ENCODE results near the gene PPIL1.
"Not testable (repeated sequence)": the region's sequence is repeated elsewhere in the genome, so short reads cannot be mapped to it uniquely, and the experiment has no call there.

Gene PPIL1

DNA sequence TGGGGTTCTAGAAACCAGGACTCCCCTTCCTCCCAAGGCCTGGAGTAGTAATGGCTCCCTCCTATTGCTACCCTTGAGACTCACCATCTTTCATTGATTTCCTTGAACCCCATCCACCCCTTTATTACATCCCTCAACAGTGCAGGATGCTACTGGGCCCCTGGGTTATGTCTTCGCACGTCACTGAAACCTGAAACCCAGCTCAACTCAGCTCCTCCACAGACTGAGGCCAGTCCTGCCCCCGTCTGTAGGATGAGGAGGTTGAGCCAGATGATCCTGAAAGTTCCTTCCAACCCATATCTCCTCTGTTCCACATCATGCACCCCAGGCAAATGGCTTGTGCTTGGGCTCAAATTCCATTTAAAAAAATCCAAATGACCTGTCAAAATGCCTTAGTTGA is 56.8 kb downstream of the PPIL1 start:
- TF ChIP-seq, protein P1, sequence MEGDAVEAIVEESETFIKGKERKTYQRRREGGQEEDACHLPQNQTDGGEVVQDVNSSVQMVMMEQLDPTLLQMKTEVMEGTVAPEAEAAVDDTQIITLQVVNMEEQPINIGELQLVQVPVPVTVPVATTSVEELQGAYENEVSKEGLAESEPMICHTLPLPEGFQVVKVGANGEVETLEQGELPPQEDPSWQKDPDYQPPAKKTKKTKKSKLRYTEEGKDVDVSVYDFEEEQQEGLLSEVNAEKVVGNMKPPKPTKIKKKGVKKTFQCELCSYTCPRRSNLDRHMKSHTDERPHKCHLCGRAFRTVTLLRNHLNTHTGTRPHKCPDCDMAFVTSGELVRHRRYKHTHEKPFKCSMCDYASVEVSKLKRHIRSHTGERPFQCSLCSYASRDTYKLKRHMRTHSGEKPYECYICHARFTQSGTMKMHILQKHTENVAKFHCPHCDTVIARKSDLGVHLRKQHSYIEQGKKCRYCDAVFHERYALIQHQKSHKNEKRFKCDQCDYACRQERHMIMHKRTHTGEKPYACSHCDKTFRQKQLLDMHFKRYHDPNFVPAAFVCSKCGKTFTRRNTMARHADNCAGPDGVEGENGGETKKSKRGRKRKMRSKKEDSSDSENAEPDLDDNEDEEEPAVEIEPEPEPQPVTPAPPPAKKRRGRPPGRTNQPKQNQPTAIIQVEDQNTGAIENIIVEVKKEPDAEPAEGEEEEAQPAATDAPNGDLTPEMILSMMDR (IDR thresholded peaks at IDR 0.05; ENCODE audit: low read depth, low read length): no peak
- DNase-seq (ENCODE audit: low read depth in 2 of 2): no peak
- no peak overlapping the region for H3K4me3 ChIP-seq (replicated peaks in 1 of 2; ENCODE audit: low read depth in 2 of 2, low read length in 2 of 2)

GRCh38 chr6:36817176-36817817 is 57.3 kb downstream of the PPIL1 start:
- DNase-seq (ENCODE audit: low read depth in 2 of 2): no peak
- H3K4me3 ChIP-seq (replicated peaks in 1 of 2; ENCODE audit: low read depth in 2 of 2, low read length in 2 of 2): no peak overlapping the region
- TF ChIP-seq, protein P1 (IDR thresholded peaks at IDR 0.05; ENCODE audit: low read depth, low read length): no peak

- H3K4me3 ChIP-seq (replicated peaks in 1 of 2; ENCODE audit: low read depth in 2 of 2, low read length in 2 of 2): no peak overlapping the region
- DNase-seq (ENCODE audit: low read depth in 2 of 2): no peak
- TF ChIP-seq, protein P1 (IDR thresholded peaks at IDR 0.05; ENCODE audit: low read depth, low read length): no peak
Observed at GRCh38 chr6:36815962-36816735, 58.5 kb downstream of the PPIL1 start.

DNA sequence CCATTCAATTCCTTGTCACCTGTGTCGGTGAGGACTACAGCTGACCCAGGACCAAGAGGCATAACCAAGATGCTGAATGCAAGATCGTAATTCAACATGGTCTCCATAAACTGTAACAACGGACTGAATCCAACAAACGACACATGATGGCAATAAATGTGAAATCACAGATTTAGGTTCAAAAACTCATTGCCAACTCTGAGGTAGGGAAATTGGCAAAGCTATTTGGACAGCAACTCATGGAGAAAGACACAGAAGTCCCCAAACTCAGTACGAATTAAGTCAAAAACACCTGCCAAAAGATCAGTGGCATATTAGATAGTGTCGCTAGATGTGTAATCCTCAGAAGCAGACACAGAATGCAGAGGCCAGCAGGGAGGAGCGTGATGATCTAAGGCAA is 60.4 kb downstream of the PPIL1 start:
- TF ChIP-seq, protein P1 (IDR thresholded peaks at IDR 0.05; ENCODE audit: low read depth, low read length): peak; percentile 14
- no peak for DNase-seq (ENCODE audit: low read depth in 2 of 2)

GRCh38 chr6:36813526-36813925 is 61.1 kb downstream of the PPIL1 start:
- TF ChIP-seq, protein P1 (IDR thresholded peaks at IDR 0.05; ENCODE audit: low read depth, low read length): no peak
- no peak for DNase-seq (ENCODE audit: low read depth in 2 of 2)
- no peak overlapping the region for H3K4me3 ChIP-seq (replicated peaks in 1 of 2; ENCODE audit: low read depth in 2 of 2, low read length in 2 of 2)

More for the DNA sequence above, 60.4 kb downstream of the PPIL1 start:
- H3K4me3 ChIP-seq (replicated peaks in 1 of 2; ENCODE audit: low read depth in 2 of 2, low read length in 2 of 2): no peak overlapping the region

DNA sequence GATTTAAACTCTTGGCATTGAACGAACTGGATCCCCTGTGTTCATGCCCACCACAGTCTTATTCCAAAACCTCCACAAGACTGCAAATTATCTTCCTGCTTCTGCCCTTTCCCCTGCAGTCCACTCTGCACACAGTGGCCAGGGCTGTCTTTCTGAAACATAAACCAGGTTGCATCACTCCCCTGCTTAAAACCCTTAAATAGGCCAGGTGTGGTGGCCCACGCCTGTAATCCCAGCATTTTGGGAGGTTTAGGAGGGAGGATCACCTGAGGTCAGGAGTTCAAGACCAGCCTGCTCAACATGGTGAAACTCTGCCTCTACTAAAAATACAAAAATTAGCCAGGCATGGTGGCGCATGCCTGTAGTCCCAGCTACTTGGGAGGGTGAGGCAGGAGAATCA is 61.6 kb downstream of the PPIL1 start:
- not testable (repeated sequence) for H3K4me3 ChIP-seq (replicated peaks in 1 of 2; ENCODE audit: low read depth in 2 of 2, low read length in 2 of 2); DNase-seq (ENCODE audit: low read depth in 2 of 2)

- TF ChIP-seq, protein P1 (IDR thresholded peaks at IDR 0.05; ENCODE audit: low read depth, low read length): peak; percentile 3
- no peak for DNase-seq (ENCODE audit: low read depth in 2 of 2)
- no peak overlapping the region for H3K4me3 ChIP-seq (replicated peaks in 1 of 2; ENCODE audit: low read depth in 2 of 2, low read length in 2 of 2)
Observed at GRCh38 chr6:36809941-36810803, 64.4 kb downstream of the PPIL1 start.

Measured in cardiac fibroblast (primary cell).